NCI-H128 (cell line): Measurements from ENCODE around the gene PRKAR1B.

Experiments used
- DNase-seq: peaks from one replicate; lab custom pipeline; 2025; ENCODE audit not compliant: unreplicated experiment; lab: John Stamatoyannopoulos, UW

The PRKAR1B gene

DNA sequence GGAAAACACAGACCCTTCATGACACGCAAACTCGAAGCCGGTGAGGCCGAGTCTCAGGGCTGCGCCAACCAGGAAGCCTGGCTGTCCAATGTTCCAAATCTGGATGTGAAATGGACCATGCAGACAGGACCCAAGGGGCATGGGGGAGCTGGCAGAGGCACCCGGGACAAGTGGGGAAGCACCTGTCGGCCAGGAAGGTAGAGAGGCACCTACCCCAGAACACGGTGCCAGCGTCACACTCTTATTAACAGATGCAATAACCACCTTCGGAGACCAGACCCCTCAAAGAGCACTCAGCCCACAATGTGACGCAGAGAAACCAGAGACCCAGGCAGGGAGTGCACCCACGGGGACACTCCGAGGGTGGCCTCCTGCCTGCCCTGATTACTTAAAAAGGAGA lies 119.1 kb downstream of the PRKAR1B start:
- no peak for DNase-seq

DNA sequence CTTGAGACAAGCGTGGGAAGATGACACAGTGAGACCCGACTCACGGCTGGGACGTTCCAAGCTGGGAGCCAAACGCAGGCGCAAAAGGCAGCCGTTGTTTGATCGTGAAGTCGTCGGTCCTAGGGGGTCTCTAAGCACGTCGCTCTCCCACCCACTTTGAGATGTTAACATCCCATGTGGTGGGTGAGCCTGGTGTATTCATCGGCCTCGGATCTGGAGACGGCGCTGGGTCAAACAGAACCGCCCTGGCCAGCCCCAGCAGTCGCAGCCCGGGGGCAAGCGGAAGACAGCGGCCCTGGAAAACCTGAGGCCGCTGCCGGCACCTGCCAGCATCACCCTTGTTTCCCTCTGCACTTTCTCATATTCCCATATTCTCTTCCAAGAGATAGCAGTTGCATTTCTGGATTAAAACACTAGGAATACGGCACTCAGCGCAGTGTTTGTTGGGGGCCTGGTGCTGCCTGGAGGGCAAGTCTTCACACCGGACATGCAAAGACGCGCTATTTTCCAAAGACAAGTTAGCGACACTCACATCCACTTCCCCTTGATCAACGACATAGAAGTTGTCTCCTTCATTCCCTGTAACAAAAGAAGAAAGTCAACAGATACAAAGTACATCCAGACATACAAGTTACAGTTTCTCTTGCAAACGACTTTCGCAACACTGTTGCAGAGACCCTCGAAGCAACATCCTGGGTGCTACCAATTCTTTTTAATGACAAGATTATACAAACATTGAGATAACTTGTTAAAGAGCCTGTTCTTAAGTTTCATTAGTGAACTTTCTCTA lies 121.2 kb downstream of the PRKAR1B start:
- DNase-seq = no peak

DNA sequence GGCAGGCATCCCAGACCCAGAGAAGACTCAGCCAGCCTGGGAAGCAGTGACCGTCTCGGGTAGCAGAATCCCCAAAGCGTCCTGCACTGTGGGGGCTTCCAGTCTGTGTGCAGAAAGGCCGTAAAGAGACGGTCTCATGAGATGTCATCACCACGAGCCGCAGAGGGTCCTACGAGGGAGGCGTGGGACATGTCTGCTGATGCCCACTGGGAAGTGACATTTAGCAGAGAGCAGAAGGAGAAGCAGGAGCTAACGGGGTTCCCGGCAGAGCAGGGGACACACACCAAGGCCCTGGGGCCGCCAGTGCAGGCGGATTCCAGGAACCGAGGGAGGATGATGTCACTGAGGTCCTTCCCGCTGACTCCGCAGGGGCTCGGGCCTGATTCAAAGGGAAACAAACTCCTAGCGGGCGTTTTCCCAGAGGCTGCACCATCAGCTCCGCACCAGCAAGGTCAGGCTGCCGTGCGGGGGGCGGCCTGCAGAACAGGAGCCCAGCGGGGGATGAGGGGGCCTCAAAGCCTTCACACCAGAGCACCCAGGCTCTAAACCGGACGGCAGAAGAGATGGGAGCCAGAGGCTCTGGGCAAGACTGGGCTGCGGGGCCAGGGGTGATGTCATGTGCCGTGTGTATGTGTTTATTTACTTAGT lies 122.1 kb downstream of the PRKAR1B start:
- DNase-seq = no peak

DNA sequence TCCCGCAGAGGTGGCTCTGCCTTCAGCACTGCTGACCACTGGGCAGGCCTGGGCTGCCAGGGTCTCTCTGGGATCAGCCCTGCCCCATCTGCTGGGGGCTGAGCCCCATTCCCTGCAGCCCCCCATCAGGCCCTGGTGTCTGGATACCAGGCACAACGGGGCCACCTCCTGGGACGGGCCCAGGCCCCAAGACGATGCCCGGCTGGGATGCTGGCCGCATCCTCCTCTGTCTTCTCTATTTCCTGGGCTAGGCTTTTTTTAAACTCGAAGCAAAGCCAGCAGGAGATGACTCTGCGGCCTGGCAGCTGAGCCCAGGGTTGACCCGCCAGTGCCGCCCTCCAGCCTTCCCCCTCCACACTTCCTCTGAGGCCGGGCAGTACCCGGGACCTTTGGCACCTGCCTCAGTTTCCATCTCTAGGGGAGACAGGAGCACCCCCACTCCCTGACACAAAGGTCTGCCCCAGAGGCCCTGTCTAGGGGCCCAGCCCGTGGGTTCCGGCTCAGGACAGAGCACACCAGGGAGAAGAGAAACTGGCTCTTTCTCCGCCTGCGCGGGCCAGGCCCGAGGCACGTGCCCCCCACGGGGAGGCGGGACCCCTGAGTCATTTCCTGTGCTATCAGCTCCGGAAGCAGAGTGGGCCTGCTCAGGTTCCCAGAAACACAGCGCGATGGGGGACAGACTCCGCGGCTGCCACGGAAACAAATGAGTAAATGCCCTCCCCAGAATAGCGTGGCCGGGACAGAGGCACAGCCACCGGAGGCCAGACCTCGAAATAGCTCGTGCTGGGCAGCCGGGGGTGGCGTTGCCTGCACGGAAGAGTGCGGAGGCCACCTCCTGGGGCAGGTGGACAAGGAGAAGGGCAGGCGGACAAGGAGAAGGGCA lies 122.8 kb downstream of the PRKAR1B start:
- no peak for DNase-seq

DNA sequence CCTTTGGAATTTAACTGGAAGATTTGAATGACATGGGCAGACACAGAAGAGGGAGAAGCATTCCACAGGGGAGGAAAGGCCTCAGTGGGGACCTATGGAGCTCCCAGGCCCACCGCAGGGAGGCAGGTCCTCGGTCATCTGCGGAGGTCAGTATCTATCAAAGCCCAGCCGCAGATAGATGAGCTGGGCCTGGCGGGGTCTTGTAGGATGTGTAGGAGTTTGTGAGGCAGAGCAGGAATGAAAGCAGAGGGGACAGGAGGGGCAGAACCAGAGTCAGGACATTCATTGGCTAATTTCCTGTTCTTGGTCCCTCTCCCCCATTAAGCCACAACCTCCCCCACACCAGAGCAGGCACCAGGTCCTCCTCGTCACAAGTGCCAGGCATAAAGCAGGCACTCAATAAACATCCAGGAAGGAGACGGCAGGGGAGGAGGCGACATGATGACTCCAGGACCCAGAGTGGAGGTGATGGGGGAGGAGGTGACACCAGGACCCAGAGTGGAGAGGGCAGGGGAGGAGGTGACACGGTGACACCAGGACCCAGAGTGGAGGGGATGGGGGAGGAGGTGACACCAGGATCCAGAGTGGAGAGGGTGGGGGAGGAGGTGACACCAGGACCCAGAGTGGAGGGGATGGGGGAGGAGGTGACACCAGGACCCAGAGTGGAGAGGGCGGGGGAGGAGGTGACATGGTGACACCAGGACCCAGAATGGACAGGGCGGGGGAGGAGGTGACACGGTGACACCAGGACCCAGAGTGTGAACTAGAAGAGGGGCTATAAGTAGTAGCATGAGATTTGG lies 123.7 kb downstream of the PRKAR1B start:
- DNase-seq = no peak

DNA sequence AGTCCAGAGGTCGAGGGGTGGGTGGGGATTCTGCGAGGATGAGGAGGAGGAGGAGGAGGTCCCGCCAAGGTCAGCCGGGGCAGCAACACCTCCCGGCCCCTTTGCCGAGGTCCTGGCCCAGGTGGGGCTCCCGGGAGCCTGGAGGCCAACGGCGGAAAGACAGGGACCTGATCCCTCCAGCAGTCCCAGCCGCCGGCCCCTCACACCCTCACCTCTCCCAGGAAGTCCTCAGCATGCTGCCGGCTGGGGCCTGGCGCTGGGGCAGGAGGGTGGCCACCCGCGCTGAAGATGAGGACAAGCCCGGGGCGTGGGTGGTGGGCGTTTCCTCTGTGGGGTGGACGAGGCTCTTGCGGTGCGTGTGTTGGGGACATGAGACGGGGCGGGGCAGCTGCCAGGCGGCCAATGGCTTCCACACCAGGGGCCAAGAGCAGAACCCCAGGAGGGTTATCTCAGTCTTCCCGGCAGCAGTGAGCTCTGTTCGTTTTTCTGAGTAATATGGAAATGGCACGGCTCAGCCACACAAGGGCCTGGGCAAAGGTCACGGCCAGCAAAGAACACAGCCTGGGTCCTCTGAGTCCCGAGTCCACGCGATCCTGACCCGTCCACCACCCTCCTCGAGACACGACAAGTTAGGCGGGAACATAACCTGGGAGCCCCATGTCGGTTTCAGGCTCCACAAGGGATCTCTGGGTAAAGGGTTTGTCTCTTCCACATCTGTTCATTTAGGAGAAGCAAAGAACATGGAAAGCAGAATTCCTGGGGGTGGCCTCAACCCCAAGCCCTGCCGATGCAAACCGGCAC lies 124.5 kb downstream of the PRKAR1B start:
- DNase-seq = no peak

DNA sequence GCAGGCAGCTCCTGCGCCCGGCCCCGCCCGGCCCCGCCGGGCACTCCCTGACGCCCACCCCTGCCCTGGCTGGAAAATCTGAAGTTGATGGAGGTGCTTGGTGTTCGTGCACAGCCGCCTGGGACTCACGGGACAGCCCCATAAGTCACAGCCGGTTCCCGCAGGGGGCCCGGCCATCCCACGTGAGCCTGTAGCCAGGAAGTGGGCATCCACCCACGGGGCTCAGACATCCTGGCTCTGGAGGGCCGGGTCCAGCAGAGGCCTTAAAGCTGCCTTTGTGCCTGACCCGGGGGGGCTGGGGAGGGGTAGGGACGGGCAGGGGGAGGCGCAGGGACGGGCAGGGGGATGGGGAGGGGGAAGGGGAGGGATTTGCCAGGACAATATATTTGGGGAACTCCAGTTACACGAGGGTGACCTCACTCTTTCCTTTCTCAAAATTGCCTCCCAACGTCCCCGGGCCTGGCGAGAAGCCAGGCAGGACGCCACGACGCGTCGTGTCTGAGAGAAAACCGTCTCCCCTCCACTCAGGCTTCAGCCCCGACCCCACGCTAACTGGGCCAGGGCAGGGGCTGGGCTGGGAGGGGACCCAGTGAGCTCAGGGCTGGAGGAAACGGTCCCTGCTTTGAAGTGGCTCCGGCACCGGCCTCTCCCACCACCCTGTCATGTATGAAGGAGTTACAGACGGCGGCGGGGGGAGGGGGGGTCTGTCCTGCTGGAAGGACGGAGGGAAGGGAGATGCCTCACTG lies 125.3 kb downstream of the PRKAR1B start:
- DNase-seq = no peak

DNA sequence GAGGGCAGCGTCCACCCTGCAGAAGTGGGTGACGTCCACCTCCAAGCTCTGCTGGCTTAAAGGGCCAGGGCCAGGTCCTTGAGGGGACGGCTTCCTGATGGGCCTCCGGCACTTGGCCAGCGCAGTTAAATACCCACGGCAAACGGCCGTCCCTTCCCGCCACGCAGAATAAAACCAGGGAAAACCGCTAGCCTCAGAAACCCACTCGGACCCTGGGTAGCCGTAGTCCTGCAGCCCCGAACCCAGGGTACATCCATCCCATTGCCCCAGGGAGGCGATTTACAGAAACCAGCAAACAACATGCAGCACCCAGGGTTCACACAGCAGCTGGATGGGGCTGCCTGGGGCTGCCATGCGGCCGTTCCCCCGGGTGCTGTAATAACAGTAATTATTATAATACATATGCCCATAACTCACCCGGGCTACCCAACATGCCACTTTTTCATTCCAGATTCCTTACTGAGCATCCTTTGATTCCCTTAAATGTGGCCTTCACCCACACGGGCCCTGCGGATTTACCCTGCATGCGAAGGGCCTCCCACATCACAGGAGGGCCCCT lies 126.0 kb downstream of the PRKAR1B start:
- no peak for DNase-seq

DNA sequence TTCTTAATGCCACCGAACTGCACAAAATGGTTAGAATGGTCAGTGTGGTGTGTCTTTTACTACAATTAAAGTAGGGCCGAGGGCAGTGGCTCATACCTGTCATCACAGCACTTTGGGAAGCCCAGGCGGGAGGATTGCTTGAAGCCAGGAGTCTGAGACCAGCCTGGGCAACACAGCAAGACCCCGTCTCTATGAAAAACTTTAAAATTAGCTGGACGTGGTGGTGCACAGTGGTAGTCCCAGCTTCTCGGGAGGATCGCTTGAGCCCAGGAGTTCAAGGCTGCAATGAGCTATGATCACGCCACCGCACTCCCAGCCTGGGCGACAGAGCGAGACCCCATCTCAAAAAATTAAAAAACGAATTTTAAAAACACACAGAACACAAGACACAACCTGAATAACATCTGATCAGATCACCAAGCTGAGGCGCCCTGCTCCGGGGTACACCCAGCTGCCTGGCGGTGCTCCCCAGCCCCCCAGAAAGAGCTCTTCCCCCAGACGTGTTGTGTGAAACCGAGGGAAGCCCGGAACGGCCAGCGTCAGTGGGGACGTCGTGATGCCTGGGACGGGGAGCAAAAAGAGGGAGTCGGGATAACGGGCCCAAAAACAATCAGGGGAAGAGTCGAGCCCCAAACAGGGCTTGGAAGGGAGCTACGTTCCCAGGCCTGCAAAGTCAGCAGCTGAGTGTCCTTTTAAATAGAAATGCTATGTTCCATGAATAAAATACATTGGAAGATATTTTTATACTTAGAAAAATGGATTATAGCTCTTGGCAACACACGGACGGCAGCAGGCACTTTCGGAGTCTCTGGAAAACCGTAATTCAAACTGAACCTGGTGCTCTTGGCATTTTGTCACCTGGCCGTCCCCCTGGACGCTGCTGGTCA lies 126.7 kb downstream of the PRKAR1B start:
- no peak for DNase-seq

DNA sequence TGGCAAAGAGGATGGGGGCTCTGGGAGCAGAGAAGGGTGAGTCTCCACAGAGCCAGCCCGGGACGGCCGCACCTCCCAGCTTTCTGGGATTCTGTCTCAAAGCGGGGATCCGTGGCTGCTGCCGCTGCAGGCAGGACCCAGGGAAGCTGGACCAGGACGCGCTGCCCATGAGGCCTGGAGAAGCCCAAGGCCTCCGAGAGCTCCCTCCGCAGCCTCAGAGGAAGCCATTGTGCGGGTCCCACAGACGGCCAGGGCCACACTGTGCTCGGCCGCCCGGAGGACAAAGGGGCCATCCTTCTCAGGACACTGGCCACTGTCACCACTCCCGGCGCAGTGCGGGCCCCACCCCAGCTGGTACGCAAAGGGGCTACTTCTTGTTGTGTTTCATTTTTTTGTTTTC lies 128.2 kb downstream of the PRKAR1B start:
- DNase-seq = no peak

DNA sequence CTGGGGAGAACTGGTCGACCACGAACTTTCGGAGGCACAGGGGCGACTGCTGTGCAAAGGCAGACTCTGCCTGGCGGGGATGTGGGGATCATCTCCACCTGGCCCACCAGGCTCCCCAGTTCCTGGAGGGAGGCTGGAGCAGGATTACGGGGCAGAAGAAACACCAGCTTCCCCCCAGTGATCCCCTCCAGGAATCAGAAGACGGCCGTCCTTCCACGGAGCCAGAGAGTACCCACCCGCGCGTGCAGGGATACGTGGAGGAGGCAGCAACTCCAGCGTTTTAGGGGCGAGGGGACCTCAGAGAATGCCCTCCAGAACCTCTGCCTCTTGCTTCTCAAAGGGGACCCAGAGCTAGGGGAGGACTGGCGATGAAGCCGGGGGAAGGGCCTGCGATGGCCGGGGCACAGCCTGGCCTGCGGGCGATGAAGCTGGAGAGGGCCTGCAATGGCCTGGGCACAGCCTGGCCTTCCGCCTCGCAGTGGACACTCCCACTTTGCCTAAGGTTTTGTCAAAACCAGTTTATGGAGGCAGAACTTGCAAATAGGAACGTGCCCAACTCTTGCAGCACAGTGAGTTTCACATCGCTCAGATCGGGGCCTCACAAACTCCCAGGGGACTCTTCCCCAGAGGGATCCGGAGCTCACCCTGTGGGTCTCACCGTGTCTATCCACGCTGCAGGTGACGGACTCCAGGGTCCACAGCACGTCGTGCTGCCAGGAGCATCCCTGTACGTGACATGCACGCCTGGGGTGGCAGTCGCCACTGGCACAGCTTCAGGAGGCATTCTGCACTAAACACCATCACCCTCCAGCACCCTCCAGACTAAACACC lies 129.5 kb downstream of the PRKAR1B start:
- no peak for DNase-seq

DNA sequence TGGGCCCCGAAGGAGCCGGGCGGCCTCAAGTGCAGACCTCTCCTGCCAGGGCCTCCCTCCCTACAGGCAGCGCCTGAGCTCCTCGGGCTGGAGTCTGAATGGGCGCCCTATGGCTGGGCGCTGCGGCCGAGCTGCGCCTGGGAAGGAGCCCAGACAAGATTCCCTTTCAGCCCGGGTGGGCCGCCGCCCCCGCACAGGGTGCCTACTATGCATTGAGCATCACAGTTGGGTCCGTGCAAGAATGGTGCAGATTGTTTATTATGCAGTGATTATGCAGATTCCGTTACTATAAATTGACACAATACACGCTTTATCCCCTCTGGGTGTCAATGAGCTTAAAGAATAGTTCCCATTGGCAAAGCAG lies 130.3 kb downstream of the PRKAR1B start:
- no peak for DNase-seq

DNA sequence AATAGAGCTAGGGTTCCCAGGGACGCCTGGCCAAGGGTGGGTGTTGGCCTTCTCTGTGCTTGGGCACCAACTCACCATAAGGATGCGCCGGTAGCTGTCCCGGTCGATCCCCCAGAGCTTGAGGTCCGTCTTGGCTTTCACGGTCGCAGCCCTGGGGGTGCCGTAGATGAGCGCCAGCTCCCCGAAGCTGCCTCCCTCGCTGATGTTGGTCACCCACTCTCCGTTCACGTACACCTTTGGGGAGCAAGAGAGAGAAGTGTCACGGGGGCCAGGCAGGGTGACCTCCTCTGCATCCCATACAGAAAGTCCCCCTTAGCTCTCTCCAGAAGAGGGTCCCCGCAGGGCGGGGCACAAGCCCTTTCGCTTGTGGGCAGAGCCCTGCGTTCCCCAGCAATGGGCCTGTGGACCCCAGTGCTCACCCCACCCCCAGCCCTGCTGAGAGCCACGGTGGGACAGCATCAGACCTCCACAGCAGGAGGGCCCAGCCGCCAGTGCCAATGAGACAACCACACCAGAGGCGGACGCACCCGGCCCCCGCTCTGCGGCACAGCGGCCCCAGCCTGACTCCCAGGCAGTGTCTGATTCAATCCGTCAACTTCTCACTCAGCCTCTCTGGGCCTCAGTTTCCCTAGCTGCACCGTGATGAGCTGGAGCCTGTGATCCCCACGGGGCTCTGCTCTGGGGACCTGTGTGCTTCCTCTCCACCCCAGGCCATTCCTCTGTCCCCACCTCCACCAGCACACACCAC lies 130.8 kb downstream of the PRKAR1B start:
- DNase-seq = no peak

DNA sequence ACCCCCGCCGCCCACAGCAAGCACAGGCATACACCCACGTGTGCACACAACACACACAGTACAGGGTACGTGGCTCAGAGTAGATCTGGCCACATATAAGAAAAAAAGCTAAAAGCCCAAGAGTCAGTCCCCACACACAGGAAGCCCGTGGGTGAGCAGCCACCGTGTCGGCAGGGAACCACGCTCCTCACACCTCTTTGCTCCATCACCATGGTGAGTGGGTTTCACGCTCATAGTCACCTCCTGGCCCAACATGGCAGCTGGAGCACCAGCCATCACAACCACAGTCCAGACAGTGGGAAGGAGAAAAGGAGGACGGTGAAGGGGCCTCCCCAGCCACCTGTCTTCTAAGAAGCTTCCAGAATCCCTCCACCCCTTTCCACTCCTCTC lies 131.5 kb downstream of the PRKAR1B start:
- DNase-seq = no peak

DNA sequence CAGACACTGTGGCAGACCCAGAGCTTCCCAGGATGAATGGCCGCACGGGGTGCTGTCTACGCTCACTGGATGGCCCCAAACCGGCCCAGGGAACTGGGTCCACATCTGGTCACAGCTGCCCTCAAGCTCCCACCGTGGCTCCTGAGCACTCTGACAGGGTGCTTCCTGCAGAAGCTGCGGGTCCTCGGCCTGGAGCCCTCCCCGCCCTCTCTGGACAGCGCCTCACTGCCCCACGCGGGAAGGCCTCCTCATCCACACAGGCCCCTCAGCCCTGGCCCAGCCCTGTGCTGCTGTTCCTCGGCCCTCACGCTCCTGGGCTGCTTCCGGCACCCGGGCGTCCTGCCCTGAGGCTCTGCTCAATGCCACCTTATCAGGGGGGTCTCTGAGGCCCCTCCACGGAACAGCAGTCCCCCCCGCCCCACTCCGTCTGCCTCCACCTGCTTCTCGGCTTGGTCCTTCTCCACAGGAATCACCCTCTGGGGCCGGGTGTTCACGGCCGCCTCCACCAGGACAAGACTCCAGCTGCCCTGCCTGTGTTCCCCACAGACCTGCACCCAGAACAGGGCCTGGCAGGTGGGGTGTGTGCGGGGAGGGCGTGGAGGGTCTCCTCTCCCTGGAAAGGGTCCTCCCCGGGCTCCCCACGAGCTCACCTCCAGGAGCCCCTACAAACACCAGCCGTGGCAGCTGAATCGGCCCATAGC lies 132.0 kb downstream of the PRKAR1B start:
- DNase-seq = no peak
